HUES6 (cell line): ENCODE measurements around the gene VRK2.
A peak's percentile ranks its signal among the peaks of the same experiment; 100 is the strongest.

ENCODE experiments used
- H3K27ac ChIP-seq: 2 replicates; pipeline ENCODE4 v1.7.0; 2013; ENCODE audit warnings: low read depth, mild to moderate bottlenecking, low read length, inconsistent platforms
- H3K27me3 ChIP-seq: 2 replicates; pipeline ENCODE4 v1.6.1; 2013; ENCODE audit warnings: low read length; ENCODE audit not compliant: control insufficient read depth, insufficient read depth
- H3K36me3 ChIP-seq: 2 replicates; pipeline ENCODE4 v1.6.1; 2013; ENCODE audit warnings: low read length; ENCODE audit not compliant: control insufficient read depth, insufficient read depth
- H3K4me1 ChIP-seq: 2 replicates; pipeline ENCODE4 v1.6.1; 2013; ENCODE audit warnings: low read length; ENCODE audit not compliant: control insufficient read depth, insufficient read depth
- H3K4me3 ChIP-seq: 2 replicates; pipeline ENCODE4 v1.5.1; 2013; ENCODE audit warnings: low read depth, low read length
- H3K9ac ChIP-seq: one replicate; pipeline ENCODE4 v1.6.1; 2013; ENCODE audit warnings: mild to moderate bottlenecking, low read length
- H3K9me3 ChIP-seq: 2 replicates; pipeline ENCODE4 v1.6.1; 2013; ENCODE audit warnings: low read depth, low read length; ENCODE audit not compliant: control insufficient read depth, insufficient read depth

The VRK2 gene

GRCh38 chr2:58046585-58047372 lies at the start of gene VRK2:
Gene VRK2, plus strand, starts transcription at chr2:58046806. Its CDS starts 2,026 bp downstream, at chr2:58048832.
- H3K27ac ChIP-seq = peak within 1 kb of the TSS; percentile 52
- H3K4me3 ChIP-seq = peak within 1 kb of the TSS; percentile 64
- no peaks in the 10 kb centered on the region for H3K27me3 ChIP-seq
- H3K9ac ChIP-seq = peak within 1 kb of the TSS; percentile 90
- H3K4me1 ChIP-seq = peaks cover 20% of the 10 kb centered on the region
- no peaks in the 10 kb centered on the region for H3K36me3 ChIP-seq
- H3K9me3 ChIP-seq = no peaks in the 10 kb centered on the region

- H3K27me3 ChIP-seq = no peaks in the 10 kb centered on the region
- H3K27ac ChIP-seq = no peak overlapping the region
- no peaks in the 10 kb centered on the region for H3K4me1 ChIP-seq
- no peaks in the 10 kb centered on the region for H3K36me3 ChIP-seq
- no peak overlapping the region for H3K9ac ChIP-seq
- H3K9me3 ChIP-seq = no peaks in the 10 kb centered on the region
- no peak overlapping the region for H3K4me3 ChIP-seq
Observed at GRCh38 chr2:58006256-58006951, 40.2 kb upstream of the VRK2 start.

- H3K9me3 ChIP-seq = no peaks in the 10 kb centered on the region
- H3K36me3 ChIP-seq = no peaks in the 10 kb centered on the region
- H3K27me3 ChIP-seq = no peaks in the 10 kb centered on the region
- no peaks in the 10 kb centered on the region for H3K4me1 ChIP-seq
- H3K9ac ChIP-seq = no peak overlapping the region
- H3K4me3 ChIP-seq = no peak overlapping the region
- H3K27ac ChIP-seq = no peak overlapping the region
Observed at GRCh38 chr2:58006952-58007284, 39.7 kb upstream of the VRK2 start.

GRCh38 chr2:58010599-58010998 lies 36.0 kb upstream of the VRK2 start:
- no peak overlapping the region for H3K9ac ChIP-seq
- no peak overlapping the region for H3K27ac ChIP-seq
- H3K9me3 ChIP-seq = no peaks in the 10 kb centered on the region
- no peaks in the 10 kb centered on the region for H3K27me3 ChIP-seq
- no peak overlapping the region for H3K4me3 ChIP-seq
- H3K4me1 ChIP-seq = no peaks in the 10 kb centered on the region
- no peaks in the 10 kb centered on the region for H3K36me3 ChIP-seq

GRCh38 chr2:58019229-58019628 lies 27.4 kb upstream of the VRK2 start:
- no peak overlapping the region for H3K9ac ChIP-seq
- H3K4me3 ChIP-seq = no peak overlapping the region
- H3K27me3 ChIP-seq = no peaks in the 10 kb centered on the region
- H3K27ac ChIP-seq = no peak overlapping the region
- no peaks in the 10 kb centered on the region for H3K9me3 ChIP-seq
- no peaks in the 10 kb centered on the region for H3K4me1 ChIP-seq
- no peaks in the 10 kb centered on the region for H3K36me3 ChIP-seq

- Histone ChIP-seq H3K4me1 (no peaks in the 10 kb centered on the region), H3K36me3 (no peaks in the 10 kb centered on the region), H3K27me3 (no peaks in the 10 kb centered on the region), H3K27ac (no peak overlapping the region), H3K9me3 (no peaks in the 10 kb centered on the region), H3K9ac (no peak overlapping the region), H3K4me3 (no peak overlapping the region)
Observed at GRCh38 chr2:58025150-58025933, 21.3 kb upstream of the VRK2 start.

- Histone ChIP-seq H3K27ac (no peak overlapping the region), H3K36me3 (no peaks in the 10 kb centered on the region), H3K9ac (no peak overlapping the region), H3K4me1 (no peaks in the 10 kb centered on the region), H3K9me3 (no peaks in the 10 kb centered on the region), H3K27me3 (no peaks in the 10 kb centered on the region), H3K4me3 (no peak overlapping the region)
Observed at GRCh38 chr2:58027029-58027428, 19.6 kb upstream of the VRK2 start.

GRCh38 chr2:58030771-58031170 lies 15.8 kb upstream of the VRK2 start:
- H3K27ac ChIP-seq = no peak overlapping the region
- H3K36me3 ChIP-seq = no peaks in the 10 kb centered on the region
- H3K4me1 ChIP-seq = no peaks in the 10 kb centered on the region
- no peak overlapping the region for H3K4me3 ChIP-seq
- H3K9ac ChIP-seq = no peak overlapping the region
- H3K27me3 ChIP-seq = no peaks in the 10 kb centered on the region
- no peaks in the 10 kb centered on the region for H3K9me3 ChIP-seq

GRCh38 chr2:58032016-58032763 lies 14.4 kb upstream of the VRK2 start:
- no peak overlapping the region for H3K4me3 ChIP-seq
- no peaks in the 10 kb centered on the region for H3K36me3 ChIP-seq
- H3K27ac ChIP-seq = no peak overlapping the region

GRCh38 chr2:58032764-58033080 lies 13.9 kb upstream of the VRK2 start:
- Histone ChIP-seq H3K36me3 (no peaks in the 10 kb centered on the region), H3K27ac (no peak overlapping the region)

More at GRCh38 chr2:58032016-58032763, 14.4 kb upstream of the VRK2 start:
- H3K27me3 ChIP-seq = no peaks in the 10 kb centered on the region
- H3K4me1 ChIP-seq = no peaks in the 10 kb centered on the region
- no peaks in the 10 kb centered on the region for H3K9me3 ChIP-seq
- H3K9ac ChIP-seq = no peak overlapping the region

More at GRCh38 chr2:58032764-58033080, 13.9 kb upstream of the VRK2 start:
- H3K27me3 ChIP-seq = no peaks in the 10 kb centered on the region
- H3K4me3 ChIP-seq = no peak overlapping the region
- no peaks in the 10 kb centered on the region for H3K4me1 ChIP-seq
- no peak overlapping the region for H3K9ac ChIP-seq
- H3K9me3 ChIP-seq = no peaks in the 10 kb centered on the region
